22Rv1 (cell line): Measurements from ENCODE around the gene SERPINE2.

Source experiments
- H3K27ac ChIP-seq: fragments of 450-650 bp; 2 replicates; pipeline ENCODE4 v1.5.1; 2017
- CTCF ChIP-seq: fragments of 450-650 bp; IDR thresholded peaks from 2 replicates; pipeline ENCODE4 v1.5.1; 2017; ENCODE audit warnings: mild to moderate bottlenecking
- ZFX ChIP-seq: fragments of 450-650 bp; IDR thresholded peaks from 2 replicates; pipeline ENCODE4 v1.6.1; 2017; ENCODE audit warnings: antibody characterized with exemption, borderline replicate concordance

SERPINE2 gene

GRCh38 chr2:224046752-224047151 is 7.7 kb upstream of the SERPINE2 start:
- TF ChIP-seq CTCF: no peak
- no peak for TF ChIP-seq ZFX

DNA sequence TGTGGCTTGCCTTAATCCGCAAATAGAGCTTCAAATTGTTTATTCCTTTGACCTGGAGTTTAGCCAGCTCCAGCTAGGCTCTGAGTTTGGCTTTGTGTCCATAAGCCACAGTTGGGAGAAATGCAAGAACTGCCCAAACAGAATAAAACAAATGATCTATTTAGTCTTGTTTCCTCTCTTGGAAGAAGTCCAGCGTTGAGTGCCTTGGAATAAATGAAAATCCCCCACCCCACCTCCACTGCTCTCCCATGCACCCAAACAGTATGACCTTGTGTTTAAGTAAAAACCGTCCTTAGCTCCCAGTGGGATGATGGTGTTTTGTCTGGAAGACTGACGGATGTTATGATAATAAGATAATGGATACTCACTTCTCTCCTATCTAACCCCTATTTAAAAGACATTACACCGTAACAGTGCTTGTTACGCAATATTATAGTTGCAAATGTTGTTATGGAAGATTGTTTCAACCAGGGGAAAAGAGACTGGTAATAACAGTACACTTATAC is 3.2 kb upstream of the SERPINE2 start:
- H3K27ac ChIP-seq: no peak overlapping the region
- TF ChIP-seq ZFX (no peak), CTCF (no peak)

More at GRCh38 chr2:224046752-224047151, 7.7 kb upstream of the SERPINE2 start:
- no peak overlapping the region for H3K27ac ChIP-seq

- H3K27ac ChIP-seq: no peak overlapping the region
- TF ChIP-seq CTCF: no peak
These were observed 2.5 kb upstream of the SERPINE2 start for GRCh38 chr2:224041554-224041953.

GRCh38 chr2:224040753-224041152 is 1.7 kb upstream of the SERPINE2 start:
- TF ChIP-seq ZFX (no peak), CTCF (no peak)
- H3K27ac ChIP-seq: no peak overlapping the region

GRCh38 chr2:224039770-224040440 is 819 bp upstream of the SERPINE2 start:
- H3K27ac ChIP-seq: no peak overlapping the region
- TF ChIP-seq CTCF (no peak), ZFX (no peak)

DNA sequence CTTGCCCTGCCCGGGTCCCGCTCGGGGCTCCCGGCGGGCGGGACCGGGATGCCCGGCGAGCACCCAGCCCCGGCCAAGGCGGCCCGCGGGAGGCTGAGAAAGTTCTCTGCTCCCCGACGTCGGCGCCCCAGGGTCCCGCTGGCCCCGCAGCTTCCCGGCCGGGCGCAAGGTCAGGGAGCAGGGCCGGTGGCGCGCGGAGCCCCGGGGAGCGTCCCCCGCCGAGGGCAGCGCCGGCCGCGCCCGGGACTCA is 331 bp downstream of the SERPINE2 start:
- H3K27ac ChIP-seq: no peak overlapping the region
- TF ChIP-seq ZFX: no peak
- no peak for TF ChIP-seq CTCF

- TF ChIP-seq ZFX: no peak
- TF ChIP-seq CTCF: peak; percentile 18; the same call in 1 of the 2 replicates
- H3K27ac ChIP-seq: no peak overlapping the region
These were observed 847 bp downstream of the SERPINE2 start for GRCh38 chr2:224038049-224038829.
